GM12878 (cell line): ENCODE measurements around the gene TTC23. TPM values are rescaled to one million over a fixed set of nuclear protein-coding genes. Genes with fewer than 3 reads are reported as not detected.

Source experiments
- BCL11A ChIP-seq: IDR thresholded peaks from 2 replicates; pipeline ENCODE4 v1.6.1; 2011; ENCODE audit warnings: low read depth, low read length
- CBFB ChIP-seq: IDR thresholded peaks from 2 replicates; pipeline ENCODE4 v1.6.1; 2016; ENCODE audit warnings: antibody characterized with exemption, low read depth
- EP300 ChIP-seq, 2 experiments: fragments of 150-350 bp in 1 of 2; IDR thresholded peaks; 2 replicates each; pipeline ENCODE4 v1.6.1; 2011 to 2012; ENCODE audit warnings: low read depth in 2 of 2, low read length in 2 of 2, borderline replicate concordance in 1 of 2, improper control_type of control experiment in 1 of 2, inconsistent platforms in 1 of 2; ENCODE audit not compliant: control insufficient read depth in 1 of 2
- FOS ChIP-seq: IDR thresholded peaks from 3 replicates; pipeline ENCODE4 v1.6.1; 2011; ENCODE audit warnings: borderline replicate concordance; ENCODE audit not compliant: insufficient read length; ENCODE audit errors: extremely low read depth
- GABPA ChIP-seq: IDR thresholded peaks from 2 replicates; pipeline ENCODE4 v1.6.1; 2014; ENCODE audit warnings: antibody characterized with exemption, low read depth, mild to moderate bottlenecking, inconsistent platforms
- GATAD2B ChIP-seq: fragments of 450-650 bp; conservative IDR thresholded peaks from 2 replicates; pipeline ENCODE4 v1.6.1; 2017; ENCODE audit warnings: low read depth, mild to moderate bottlenecking, moderate library complexity
- HDGF ChIP-seq: fragments of 450-650 bp; IDR thresholded peaks from 2 replicates; pipeline ENCODE4 v1.6.1; 2016; ENCODE audit warnings: antibody characterized with exemption
- IRF4 ChIP-seq: IDR thresholded peaks from 2 replicates; pipeline ENCODE4 v1.6.1; 2011; ENCODE audit warnings: low read depth, low read length
- KAT2A ChIP-seq: conservative IDR thresholded peaks from 2 replicates; pipeline ENCODE4 v1.6.1; 2011; ENCODE audit warnings: low read depth, low read length; ENCODE audit not compliant: control insufficient read depth
- KDM1A ChIP-seq: fragments of 200-600 bp; sonication (generic); IDR thresholded peaks from 2 replicates; pipeline ENCODE4 v1.6.1; 2016; ENCODE audit warnings: borderline replicate concordance
- MEF2A ChIP-seq: IDR thresholded peaks from 2 replicates; pipeline ENCODE4 v1.6.1; 2011; ENCODE audit warnings: low read depth, mild to moderate bottlenecking, low read length, moderate library complexity; ENCODE audit not compliant: insufficient read depth
- MTA2 ChIP-seq: fragments of 450-650 bp; IDR thresholded peaks from 2 replicates; pipeline ENCODE4 v1.6.1; 2016; ENCODE audit warnings: low read depth, mild to moderate bottlenecking, moderate library complexity
- NFIC ChIP-seq: IDR thresholded peaks from 2 replicates; pipeline ENCODE4 v1.6.1; 2012; ENCODE audit warnings: low read depth, mild to moderate bottlenecking, inconsistent platforms, low read length, moderate library complexity
- NR2C2 ChIP-seq: IDR thresholded peaks from 2 replicates; pipeline ENCODE4 v1.6.1; 2011; ENCODE audit warnings: borderline replicate concordance, low read depth; ENCODE audit not compliant: control insufficient read depth, insufficient read length
- PAX5 ChIP-seq: IDR thresholded peaks from 2 replicates; pipeline ENCODE4 v1.6.1; 2011; ENCODE audit warnings: low read depth, low read length, borderline replicate concordance
- PAX8 ChIP-seq: fragments of 450-650 bp; IDR thresholded peaks from 2 replicates; pipeline ENCODE4 v1.6.1; 2017; ENCODE audit warnings: mild to moderate bottlenecking, moderate library complexity
- RELA ChIP-seq: fragments of 450-650 bp; IDR thresholded peaks from 2 replicates; pipeline ENCODE4 v1.8.0; 2014; ENCODE audit warnings: borderline replicate concordance; ENCODE audit not compliant: partially characterized antibody
- REST ChIP-seq: IDR thresholded peaks from 2 replicates; pipeline ENCODE4 v1.6.1; 2012; ENCODE audit warnings: mild to moderate bottlenecking, low read depth, low read length
- SKIL ChIP-seq: fragments of 450-650 bp; IDR thresholded peaks from 2 replicates; pipeline ENCODE4 v1.6.1; 2017; ENCODE audit warnings: mild to moderate bottlenecking, low read depth, inconsistent platforms; ENCODE audit not compliant: poor library complexity, severe bottlenecking
- SRF ChIP-seq, 2 experiments: IDR thresholded peaks; 2 replicates each; pipeline ENCODE4 v1.6.1; 2011; ENCODE audit warnings: low read depth in 2 of 2, low read length in 2 of 2, mild to moderate bottlenecking in 1 of 2, moderate library complexity in 1 of 2
- SUPT20H ChIP-seq: IDR thresholded peaks from 2 replicates; pipeline ENCODE4 v1.6.1; 2011; ENCODE audit warnings: low read depth, mild to moderate bottlenecking, low read length, moderate library complexity, borderline replicate concordance; ENCODE audit not compliant: control insufficient read depth
- TBL1XR1 ChIP-seq: IDR thresholded peaks from 2 replicates; pipeline ENCODE4 v1.6.1; 2012; ENCODE audit warnings: low read depth, low read length, improper control_type of control experiment
- USF2 ChIP-seq: IDR thresholded peaks from 2 replicates; pipeline ENCODE4 v1.6.1; 2011; ENCODE audit warnings: low read depth, low read length, improper control_type of control experiment, borderline replicate concordance
- WRNIP1 ChIP-seq: IDR thresholded peaks from 2 replicates; pipeline ENCODE4 v1.6.1; 2011; ENCODE audit warnings: low read depth, low read length, improper control_type of control experiment, borderline replicate concordance
- ZNF384 ChIP-seq: IDR thresholded peaks from 2 replicates; pipeline ENCODE4 v1.6.1; 2012; ENCODE audit warnings: low read depth, mild to moderate bottlenecking, low read length, improper control_type of control experiment, borderline replicate concordance
- polyA plus RNA-seq, 11 experiments: library from polyadenylated mRNA; depleted of rRNA in 4 of 11; unstranded in 6 of 11; stranded (reverse) in 5 of 11; fragments of >200 nt; fragmentation: Nextera tagmentation in 4 of 11; fragmentation: Illumina TruSeq in 1 of 11; extraction: Ambion mirVana in 4 of 11; extraction: Trizol in 1 of 11; gene quantifications; 1 replicate in 1 of 11; 2 replicates in 10 of 11; pipeline versions ENCODE4 v1.2.1 to v1.2.3, GENCODE V29; 2011 to 2016; ENCODE audit warnings: inconsistent platforms in 2 of 11, missing spikeins in 2 of 11, low read depth in 1 of 11
- total RNA-seq, 4 experiments: library from RNA; depleted of rRNA in 3 of 4; stranded (reverse); fragments of >200 nt in 3 of 4; fragmentation: Illumina TruSeq in 1 of 4; extraction: Trizol in 1 of 4; gene quantifications; 2 replicates each; pipeline versions ENCODE4 v1.2.1 to v1.2.3, GENCODE V29; 2013 to 2021

TTC23 gene
- total and polyA plus RNA-seq, 10 of the 15 experiments (the other 5 are each of a cell fraction or from before 2014, with no cell fraction given): 1.2 to 9.0 (median 6.5) TPM

- no peak for TF ChIP-seq REST
- TF ChIP-seq IRF4: peak; percentile 76; the same call in 1 of the 2 replicates
- peak; percentile 74 to 83; a peak in 3 of 4 replicates for TF ChIP-seq EP300 (IDR thresholded peaks at IDR 0.05; ENCODE audit: borderline replicate concordance in 1 of 2, control insufficient read depth in 1 of 2, low read depth in 2 of 2, low read length in 2 of 2)
- peak; percentile 12; the same call in 1 of the 2 replicates for TF ChIP-seq USF2
- TF ChIP-seq SRF (IDR thresholded peaks at IDR 0.05; ENCODE audit: low read depth in 2 of 2, low read length in 2 of 2): no peak
- TF ChIP-seq CBFB: peak; percentile 68; the same call in 1 of the 2 replicates
- TF ChIP-seq BCL11A: 0 out of 2 replicates have a peak, but pooled peaks have one; percentile 45
- no peak for TF ChIP-seq RELA
- no peak for TF ChIP-seq MEF2A
- TF ChIP-seq SUPT20H: no peak
- no peak for TF ChIP-seq HDGF
- TF ChIP-seq NFIC: peak; percentile 65
- no peak for TF ChIP-seq FOS
- peak; percentile 76 for TF ChIP-seq MTA2
- no peak for TF ChIP-seq WRNIP1
- peak; percentile 93 for TF ChIP-seq GATAD2B
- TF ChIP-seq KDM1A: no peak
- TF ChIP-seq ZNF384: no peak
- TF ChIP-seq NR2C2: no peak
- TF ChIP-seq PAX5: no peak; the same call in 1 of the 2 replicates
- peak; percentile 71; the same call in 1 of the 2 replicates for TF ChIP-seq TBL1XR1
- TF ChIP-seq SKIL: peak; percentile 60
- no peak for TF ChIP-seq PAX8
- no peak for TF ChIP-seq GABPA
- no peak for TF ChIP-seq KAT2A
These were observed 159.2 kb downstream of the TTC23 start (continued) for GRCh38 chr15:99090011-99090699.
